Astrocyte of the hippocampus (primary cell): ENCODE measurements around the gene MIOX.
A peak's percentile ranks its signal among the peaks of the same experiment; 100 is the strongest.

ENCODE experiments used
- DNase-seq: peaks from one replicate; pipeline ENCODE4 v3.0.0; 2011; ENCODE audit warnings: low read depth, low spot score

The MIOX gene

DNA sequence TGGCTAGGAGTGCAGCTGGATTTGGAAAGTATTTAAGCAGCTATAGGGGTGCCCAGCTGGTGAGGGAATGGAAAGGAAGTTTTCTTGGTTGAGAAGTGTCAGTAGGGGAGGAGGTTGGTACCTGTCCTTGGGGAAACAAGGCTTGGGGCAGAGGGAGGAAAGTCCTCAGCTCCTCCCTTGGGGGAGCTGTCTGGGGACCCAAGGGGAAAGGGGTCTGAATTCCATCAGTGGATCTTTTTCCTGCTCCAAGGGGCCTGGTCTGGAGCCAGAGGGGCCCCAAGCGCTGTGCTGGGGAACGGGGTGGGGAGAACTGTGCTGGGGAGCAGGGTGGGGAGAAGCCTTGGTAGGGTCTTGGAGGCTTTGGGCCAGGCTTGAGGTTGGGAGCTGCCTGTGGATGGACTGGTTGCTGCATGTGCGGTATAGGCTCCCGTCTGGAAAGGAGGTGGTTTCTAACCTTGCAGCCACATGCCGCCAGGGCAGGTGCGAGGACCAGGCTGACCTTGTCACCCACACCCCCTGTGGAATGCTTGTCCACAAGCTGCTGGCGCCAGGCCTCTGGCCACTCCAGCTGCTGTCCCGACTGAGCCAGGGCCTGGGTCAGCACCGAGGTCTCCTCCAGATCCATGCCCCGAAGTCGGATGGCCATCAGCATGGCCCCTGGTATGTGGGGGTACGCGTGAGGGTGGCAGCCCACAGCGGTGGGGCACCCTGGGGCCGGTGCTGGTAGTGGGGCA lies 42.2 kb downstream of the MIOX start:
- no peak for DNase-seq

DNA sequence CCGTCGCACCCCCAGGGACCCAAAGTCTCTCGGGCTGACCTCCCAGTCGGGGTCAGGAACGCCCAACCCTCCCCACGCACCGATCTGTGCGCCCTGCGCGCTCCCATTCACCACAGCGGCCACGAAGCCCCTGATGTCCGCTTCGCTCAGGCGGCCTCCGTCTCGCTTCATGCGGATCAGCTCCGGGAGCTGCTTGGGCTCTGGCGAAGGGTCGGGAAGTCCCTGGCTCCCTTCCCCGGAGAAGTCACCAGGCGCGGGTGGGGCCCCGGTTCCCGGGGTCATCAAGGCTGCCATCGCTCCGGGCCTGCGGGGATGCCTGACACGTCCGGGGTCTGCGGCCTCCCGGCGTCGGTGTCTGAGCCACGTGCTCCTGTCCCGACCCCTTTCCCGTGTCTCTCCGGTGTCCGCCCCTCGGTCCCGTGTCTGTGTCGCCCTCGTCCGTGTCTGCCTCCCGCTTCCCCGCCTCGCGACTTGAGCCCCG lies 42.8 kb downstream of the MIOX start:
- DNase-seq, result no peak

DNA sequence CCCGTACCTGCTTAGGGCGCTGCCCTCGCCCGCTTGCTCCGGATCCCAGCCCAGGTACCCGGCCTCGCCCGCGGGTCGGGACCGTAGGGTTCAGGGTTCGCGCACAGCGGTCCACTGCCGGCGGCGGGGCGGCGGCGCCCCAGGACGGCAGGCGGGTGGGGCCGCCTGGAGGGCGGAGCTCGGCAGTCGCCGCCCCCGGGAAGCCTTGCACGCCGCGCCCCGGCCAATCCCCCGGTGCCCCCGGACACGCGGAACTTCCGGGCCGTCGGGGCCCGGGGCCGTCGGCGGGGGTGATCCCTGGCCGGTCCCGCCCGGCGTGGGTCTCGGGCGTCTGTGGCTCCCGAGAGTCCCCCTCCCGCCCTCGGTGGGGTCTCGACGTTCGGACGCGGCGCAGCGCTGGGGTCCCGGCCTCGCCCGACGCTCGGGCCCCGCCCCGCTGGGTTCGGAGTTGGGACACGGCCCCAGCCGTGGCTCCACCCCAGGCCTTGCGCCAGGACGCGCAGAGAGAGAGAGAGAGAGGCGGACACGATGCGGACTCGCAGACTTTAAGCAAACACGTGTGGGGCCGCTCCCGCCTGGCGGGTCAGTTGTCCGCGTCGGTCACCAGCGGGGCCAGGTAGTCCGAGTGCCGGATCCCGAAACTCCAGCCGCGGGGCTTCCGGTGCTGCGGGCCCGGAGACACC lies 43.4 kb downstream of the MIOX start, which contains the start of gene TYMP:
TYMP (minus strand) TSS at position 116 of the 683 bp plus-strand sequence. CDS start 303 bp downstream, outside the sequence.
- DNase-seq, result peak; percentile 58

DNA sequence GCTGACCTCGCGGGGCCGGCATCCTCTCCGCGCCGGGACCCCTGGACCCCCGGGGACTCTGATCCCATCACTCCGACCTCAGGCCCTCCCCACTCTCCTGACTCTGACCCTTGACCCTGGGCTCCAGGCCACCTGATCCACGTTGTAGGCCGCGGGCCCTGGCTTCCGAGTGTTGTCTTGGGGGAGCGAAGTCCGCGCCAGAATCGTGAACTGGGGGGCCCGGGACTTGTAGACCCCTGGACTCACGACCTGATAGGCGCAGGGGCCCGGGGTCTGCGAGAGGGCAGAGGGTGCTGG lies 43.9 kb downstream of the MIOX start:
- no peak for DNase-seq

DNA sequence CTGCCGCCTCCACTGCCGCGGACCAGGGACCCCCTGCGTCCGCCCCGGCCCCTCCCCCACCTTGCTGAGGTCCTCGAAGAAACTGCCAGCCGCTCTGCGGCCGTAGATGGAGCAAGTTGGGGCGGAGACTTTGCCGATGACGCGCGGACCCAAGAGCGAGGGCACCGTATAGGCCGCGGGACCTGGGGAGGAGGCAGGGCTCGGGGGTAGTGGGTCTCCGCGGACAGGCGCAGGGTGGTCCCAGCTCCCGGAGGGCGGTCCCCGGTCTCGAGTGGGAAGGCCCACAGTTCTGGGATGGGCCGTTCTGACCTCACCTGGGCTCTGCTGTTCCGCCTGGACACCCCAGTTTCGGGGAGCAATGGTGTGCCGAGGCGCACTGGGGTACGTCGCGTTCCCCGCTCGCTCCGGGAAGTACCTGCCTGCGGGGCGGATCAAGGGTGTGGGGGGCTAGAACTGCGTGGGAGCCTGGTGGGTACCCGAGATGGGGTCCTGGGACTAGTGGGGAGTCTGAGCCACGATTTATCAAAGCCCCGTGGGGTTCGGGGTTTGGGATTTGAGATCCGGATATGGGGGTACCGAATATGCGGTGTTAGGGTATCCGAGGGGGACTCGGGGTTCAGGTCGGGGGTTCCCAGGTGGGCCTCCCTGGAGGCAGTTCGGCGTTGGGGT lies 44.4 kb downstream of the MIOX start:
- peak; percentile 71 for DNase-seq

DNA sequence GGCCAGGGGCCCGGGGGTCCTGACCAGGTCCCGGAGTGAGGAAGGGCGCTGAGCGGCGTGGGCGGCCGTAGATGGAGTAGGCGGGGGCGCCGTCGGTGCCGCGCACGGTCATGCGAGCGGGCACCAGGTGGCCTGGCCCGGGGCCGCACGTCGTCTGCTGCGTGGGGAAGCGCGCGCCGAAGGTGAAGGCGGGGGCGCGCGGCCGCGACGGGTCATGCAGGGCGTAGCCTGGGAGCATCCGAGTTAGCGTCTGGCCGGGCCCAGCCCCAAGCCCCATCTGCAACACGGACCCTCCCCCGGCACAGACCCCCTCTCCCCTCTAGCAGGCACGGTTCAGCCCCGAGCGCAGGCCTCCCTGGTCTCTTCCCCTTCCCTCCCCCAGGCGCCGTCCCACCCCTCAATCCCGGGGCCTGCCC lies 44.9 kb downstream of the MIOX start:
- peak; percentile 21 for DNase-seq

DNA sequence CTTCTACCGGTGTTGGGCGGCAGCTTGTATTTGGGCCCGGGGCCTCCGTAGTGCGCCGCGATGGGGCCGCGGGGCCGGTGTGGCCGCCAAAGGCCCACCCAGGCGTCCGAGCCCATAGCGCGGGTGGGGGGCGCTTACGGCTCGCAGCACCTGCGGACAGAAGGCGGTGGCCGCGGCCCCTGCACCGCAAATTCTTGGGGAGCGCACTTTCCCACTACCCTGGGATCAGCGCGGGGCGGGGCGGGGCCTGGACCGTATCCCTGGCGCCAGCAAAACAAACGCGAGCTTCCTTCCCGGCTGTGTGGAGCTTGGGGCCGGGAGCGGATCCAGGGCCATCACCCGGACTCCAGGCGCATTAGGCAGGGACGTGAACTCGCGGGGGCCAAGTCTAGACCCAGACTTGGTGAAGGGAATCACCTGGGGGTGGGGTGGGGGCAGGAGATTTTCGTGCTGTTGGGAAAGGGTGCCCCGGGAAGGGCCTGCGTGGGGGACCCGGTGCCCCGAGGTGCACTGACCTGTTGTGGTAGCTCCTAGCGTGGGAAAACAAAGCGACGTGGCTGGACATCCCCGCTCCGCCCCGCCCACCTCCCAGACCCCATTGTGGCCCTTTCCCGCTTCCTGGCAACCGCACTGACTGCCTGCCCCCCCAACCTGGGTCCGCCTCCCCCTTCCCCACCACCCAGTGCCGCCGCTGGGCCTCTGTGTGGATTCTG lies 45.5 kb downstream of the MIOX start:
- DNase-seq, result peak; percentile 68

DNA sequence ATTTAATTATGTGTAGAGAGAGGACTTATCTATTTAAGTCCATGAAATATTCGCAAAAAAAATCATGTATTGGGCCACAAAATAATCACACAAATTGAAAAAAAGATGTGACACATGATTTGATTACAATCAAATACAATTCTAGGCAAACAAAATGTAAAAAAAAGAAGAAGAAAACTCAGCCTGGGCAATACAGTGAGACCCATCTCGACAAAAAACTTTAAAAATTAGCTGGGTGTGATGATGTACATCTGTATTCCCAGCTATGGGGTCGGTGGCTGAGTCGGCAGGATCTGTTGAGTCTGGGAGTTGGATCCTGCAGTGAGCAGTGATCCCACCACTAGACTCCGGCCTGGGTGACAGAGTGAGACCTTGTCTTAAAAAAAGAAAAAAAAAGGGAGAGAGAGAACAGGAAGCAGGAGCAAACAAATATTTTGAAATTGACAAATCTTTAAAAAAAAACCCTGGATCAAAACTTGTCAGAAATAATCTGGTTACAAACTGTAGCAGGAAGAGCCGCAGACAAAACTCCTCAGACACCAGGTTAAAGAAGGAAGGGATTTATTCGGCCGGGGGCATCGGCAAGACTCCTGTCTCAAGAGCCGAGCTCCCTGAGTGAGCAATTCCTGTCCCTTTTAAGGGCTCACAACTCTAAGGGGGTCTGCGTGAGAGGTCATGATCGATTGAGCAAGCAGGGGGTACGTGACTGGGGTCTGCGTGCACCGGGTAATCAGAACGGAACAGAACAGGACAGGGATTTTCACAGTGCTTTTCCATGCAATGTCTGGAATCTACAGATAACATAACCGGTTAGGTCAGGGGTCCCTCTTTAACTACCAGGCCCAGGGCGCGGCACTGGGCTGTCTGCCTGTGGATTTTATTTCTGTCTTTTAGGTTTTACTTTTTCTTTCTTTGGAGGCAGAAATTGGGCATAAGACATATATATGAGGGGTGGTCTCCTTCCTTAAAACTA lies 46.5 kb downstream of the MIOX start:
- DNase-seq, result no peak

DNA sequence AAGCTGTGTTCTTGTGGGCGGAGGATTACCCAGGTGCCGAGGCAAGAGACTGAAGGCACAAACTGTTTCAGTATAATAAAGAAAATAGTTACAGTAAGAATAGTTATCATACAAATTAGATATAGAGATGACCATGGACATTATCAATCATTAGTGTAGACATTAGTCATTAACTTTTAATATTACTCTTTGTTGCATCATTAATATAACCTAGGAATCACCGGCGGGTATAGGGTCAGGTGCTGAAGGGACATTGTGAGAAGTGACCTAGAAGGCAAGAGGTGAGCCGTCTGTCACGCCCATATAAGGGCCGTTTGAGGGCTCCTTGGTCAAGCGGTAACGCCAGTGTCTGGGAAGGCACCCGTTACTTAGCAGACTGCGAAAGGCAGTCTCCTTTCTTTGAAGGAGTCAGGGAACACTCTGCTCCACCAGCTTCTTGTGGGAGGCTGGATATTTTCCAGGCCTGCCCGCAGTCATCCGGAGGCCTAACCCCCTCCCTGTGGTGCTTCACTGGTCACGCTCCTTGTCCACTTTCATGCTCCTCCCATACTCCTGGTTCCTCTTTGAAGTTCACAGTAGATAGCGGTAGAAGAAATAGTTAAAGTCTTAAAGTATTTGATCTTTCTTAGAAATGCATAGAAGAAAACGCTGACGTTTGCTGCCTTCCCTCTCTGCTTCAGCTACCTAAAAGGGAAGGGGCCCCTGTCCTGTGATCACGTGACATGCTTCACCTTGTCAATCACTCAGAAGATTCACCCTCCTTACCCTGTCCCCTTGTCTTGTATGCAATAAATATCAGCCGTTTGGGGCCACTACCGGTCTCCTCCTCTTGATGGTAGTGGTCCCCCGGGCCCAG lies 47.4 kb downstream of the MIOX start:
- DNase-seq, result peak; percentile 34

DNA sequence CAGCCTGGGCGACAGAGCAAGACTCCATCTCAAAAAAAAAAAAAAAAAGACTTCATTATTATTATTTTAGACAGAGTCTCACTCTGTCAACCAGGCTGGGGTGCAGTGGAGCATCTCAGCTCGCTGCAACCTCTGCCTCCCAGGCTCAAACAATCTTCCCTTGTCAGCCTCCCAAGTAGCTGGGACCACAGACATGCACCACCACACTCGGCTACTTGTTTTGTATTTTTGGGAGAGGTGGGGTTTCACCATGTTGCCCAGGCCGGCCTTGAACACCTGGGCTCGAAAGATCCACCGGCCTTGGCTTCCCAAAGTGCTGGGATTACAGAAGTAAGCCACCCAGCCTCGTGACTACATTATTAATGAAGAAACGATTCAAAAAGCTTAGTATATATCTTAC lies 48.5 kb downstream of the MIOX start:
- no peak for DNase-seq

DNA sequence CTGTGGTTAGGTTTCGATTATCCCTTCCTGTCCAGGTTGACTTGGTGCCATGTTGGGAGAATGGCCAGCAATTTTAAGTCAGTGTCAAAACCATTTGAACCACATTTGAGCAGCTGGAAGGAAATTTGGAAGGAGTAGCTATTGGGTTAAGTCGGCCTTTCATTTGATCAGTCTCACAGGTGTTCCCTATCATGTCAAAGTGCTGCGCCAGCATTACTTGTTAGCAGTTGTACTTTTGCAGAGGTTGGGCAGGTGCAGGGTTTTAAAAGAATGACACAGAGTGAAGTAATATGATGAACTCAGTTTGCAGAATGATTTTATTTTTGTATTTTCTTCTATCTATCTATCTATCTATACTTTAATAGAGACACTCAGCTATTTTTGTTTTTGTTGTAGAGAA lies 49.6 kb downstream of the MIOX start:
- no peak for DNase-seq

DNA sequence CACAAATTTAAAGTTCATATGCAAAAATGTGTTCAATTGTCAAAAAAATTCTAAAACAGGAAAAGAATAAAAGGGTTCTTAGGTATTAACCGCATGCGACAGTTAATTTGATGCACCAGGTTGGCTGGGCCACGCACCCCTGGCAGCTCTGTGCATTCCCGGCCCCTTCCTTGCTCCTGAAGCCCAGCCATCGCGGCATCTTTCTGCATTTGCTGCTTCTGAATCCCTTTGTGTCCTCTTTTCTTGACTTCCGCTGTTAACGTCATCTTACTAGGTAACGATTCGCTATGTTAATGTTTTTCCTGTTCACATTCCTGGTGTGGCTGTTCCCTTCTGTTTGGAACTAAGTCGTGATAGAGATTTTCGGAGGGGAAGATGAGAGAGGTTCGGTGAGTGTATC lies 51.1 kb downstream of the MIOX start:
- no peak for DNase-seq
